Caki2 (cell line): ENCODE measurements around the gene NCBP2. TPM values are rescaled to one million over a fixed set of nuclear protein-coding genes. Genes with fewer than 3 reads are reported as not detected.
A peak's percentile ranks its signal among the peaks of the same experiment; 100 is the strongest.

Experiments used
- DNase-seq: peaks from one replicate; pipeline ENCODE4 v3.0.0-alpha.2; 2015; ENCODE audit warnings: low read depth
- in situ Hi-C: cut with HindIII; loops from 2 replicates; pipeline ENCODE4 v1.10.0; 2016; ENCODE audit warnings: low sequenced_read_pairs, low pct_unique_long_range_greater_than_20kb, mixed read lengths
- total RNA-seq: library from RNA; depleted of rRNA; stranded (reverse); fragments of >200 nt; shearing (Covaris generic); gene quantifications from 2 replicates; pipeline ENCODE4 v1.2.3, GENCODE V29; 2014; ENCODE audit warnings: low replicate concordance; rRNA removed

The NCBP2 gene
- total RNA-seq: 22.6 and 30.6 TPM in 2 replicates

DNA sequence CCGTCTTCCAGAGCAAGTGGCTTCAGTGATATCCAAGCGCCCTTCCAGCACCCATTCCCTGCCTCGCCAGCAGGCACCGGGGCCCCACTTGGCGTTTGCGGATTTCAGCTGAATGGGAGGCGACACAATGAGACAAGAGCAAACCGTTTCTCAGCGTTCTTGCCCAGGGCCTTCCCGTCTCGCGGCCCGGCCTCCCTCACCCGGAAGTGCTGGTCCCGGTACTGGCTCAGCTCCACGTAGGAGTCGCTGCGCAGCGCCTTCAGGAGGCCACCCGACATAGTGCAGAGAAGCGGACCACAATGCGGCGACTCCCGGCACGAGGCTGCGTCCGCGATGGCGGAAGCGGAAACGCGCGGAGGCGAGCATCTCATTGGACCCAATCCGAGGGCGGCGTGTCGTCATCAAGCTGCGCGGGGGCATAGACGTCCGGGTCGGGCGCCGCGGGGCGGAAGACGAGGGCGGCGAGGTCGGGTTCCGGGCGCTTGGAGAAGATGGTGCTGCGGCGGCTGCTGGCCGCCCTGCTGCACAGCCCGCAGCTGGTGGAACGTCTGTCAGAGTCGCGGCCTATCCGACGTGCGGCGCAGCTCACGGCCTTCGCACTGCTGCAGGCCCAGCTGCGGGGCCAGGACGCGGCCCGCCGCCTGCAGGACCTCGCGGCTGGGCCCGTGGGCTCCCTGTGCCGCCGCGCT, at the start of gene NCBP2:
Gene NCBP2, minus strand, starts transcription at position 303 of the 689 bp plus-strand sequence. Its CDS starts 25 bp downstream, at position 278.
- DNase-seq: peak; percentile 96
- in situ Hi-C loops: no loop called here

DNA sequence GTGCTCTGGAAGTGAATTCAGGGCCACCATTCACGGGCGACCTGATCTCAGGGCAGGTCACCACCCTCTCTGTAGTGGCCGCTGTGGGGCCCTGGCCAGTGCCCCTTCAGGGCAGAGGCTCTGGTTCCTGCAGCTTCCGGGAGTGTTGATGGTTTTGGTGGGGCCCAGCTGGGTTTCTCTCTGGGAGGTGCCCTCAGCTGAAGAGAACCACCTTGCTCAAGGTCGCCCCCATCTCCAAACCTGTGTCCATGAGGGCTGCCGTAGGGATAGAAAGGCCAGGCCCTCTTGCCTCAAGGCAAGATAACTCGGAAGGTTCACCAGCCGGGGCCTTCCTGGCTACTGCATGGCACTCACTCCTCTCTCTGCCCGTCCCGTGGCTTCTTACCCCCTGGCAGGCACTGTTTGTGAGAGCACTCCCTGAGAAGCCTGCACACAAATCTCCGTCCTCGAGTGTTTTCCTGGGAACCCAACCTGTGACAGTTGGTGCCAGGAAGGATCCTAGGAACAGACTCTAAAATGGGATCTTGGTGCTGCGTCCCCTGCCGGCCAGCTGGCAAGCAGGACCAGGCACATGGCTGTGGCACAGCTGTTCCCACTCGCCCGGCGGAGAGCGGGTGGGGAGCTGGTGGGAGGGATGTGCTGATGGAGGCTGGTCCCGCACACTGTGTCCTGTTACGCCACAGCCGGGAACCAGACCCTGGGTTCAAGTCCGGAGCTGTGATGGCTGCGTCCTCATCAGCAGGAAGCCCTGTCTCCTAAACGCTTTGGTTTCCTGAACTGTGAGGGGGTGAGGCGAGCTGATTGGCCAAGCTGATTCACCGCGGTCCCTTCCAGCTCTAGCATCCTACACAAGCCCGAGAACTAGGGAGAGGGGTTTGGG, 49.5 kb upstream of the NCBP2 start:
- DNase-seq: no peak
- in situ Hi-C loops: no loop called here

DNA sequence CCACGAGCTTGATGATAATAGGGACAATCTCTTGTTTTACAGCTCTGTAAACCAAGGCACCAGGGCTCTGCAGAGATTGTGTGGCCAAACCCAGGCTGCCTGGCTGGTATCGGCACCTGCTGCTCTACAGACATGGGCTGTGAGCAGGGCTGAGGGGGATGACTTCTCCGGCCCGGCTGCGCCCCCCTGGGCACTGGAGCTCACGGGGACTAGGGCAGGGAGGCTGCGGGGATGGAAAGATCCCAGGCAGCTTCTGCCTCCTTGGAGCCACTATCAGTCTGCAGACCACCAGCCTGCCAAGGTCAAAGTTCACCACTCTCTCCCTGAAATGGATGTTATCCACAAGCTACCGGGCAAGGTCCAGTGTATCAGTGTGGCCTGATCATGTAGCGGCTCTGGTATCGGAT, 48.3 kb upstream of the NCBP2 start:
- in situ Hi-C loops: no loop called here
- DNase-seq: no peak

DNA sequence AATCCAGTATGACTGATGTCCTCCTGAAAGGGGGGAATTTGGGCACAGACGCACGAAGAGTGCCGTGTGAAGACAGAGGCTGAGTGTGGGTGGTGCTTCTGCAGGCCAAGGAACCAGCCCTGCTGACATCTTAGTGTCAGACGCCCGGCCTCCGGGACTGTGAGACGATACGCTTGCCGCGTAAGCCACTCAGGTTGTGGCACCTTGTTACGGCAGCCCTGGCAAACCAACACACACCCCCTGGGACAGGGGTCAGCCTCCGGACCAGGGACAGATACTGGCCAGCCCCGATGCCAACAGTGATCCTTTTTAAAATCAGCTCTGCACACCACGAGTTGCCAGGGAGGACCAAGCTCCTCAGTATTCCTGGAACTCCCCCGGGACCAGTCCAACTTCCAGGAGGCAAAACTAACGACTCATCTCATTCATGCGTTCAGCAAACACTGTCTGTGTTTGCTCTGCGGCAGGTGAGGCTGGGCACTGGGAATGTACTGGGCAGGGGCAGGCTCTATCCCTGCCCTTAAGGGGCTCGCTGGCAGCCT, 47.5 kb upstream of the NCBP2 start:
- in situ Hi-C loops: no loop called here
- peak; percentile 38 for DNase-seq

DNA sequence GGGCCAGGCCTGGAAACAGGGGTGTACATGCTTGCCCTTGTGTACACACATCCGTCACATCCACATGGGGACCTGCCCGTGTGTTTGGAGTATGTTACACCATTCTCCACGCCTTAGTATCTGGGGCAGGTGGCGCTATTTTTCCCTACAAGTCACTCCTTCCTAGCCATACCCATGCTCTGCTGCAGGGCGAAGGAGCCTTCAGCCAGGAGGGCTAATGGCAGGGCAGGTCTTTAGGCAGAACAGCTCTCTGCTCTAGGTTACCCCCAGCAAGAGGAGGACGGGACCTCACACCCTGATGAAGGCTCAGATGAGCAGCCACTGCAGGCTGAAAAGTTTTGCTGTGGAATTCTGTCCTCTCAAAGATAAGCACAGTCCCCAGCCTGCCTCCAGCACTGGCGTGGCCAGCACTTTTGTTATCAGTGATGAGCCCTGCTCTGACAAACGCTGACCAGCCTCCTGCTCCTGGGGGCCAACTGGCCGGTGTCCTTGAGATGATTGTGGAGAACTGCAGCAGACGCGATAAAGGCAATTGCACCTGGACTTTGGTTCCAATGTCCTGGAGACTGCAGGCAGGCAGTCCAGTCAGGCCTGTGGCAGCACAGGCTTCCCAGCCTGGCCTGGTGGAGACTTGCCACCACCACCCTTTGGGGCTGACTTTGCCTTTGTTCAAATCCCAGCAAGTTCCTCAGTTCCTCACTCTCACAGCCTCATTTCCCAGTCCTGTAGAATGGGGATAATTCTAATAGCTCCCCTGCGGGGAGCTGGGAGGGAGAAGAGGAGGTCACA, 46.1 kb upstream of the NCBP2 start:
- DNase-seq: no peak
- in situ Hi-C loops: no loop called here

DNA sequence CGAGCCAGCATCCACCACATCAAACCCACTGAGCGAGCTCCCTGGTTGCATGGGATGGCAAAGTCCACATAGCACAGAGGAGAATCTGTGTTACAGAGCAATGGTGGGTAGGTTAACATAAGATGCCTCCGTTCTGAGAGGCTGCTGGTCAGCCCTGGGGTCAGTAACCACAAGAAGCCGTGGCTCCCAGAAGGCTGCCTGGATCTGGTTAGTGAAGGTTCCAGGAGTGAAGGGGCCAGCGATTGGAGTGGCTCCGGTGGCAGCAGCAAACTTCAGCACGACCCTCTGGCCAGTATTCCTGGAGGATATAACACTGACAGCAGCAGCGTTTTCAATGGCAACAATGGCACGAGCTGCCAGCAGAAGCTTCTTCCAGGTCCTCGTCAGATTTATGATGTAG, 44.7 kb upstream of the NCBP2 start:
- in situ Hi-C loops: no loop called here

DNA sequence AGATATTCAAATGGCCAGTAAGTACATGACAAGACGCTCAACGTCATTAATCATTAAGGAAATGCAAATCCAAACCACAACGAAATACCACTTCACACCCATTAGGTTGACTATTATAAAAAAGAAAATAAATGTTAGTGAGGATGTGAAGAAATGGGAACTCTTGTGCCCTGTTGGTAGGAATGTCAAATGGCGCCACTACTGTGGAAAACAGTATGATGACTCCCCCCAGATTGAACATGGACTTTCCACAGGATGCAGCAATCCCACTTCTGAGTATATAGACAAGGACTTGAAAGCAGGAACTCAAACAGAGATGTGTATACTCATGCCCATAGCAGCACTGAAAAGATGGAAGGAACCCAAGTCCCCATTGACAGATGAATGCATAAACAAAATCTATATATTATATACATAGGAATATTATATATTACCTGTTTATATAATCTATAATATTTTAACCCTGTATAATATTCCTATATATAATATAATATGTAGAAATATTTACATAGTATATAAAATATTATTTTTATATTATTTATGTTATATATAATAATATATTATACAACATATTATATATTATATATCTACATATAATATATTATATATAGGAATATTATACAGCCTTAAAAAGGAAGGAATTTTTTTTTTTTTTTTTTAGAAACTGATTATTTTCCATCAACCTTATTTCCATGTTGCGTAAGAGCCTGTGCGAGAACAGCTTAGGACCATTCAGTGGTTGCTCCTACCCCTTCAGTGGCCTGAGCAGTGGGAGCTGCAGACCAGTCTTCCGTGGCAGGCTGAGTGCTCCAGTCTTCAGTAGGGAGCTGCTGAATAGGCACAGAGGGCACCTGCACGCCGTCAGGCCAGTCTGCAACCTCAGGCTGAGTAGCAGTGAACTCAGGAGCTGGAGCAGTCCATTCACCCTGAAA, 43.9 kb upstream of the NCBP2 start:
- in situ Hi-C loops: no loop called here
- DNase-seq: no peak

More for the DNA sequence above, 44.7 kb upstream of the NCBP2 start:
- DNase-seq: no peak

DNA sequence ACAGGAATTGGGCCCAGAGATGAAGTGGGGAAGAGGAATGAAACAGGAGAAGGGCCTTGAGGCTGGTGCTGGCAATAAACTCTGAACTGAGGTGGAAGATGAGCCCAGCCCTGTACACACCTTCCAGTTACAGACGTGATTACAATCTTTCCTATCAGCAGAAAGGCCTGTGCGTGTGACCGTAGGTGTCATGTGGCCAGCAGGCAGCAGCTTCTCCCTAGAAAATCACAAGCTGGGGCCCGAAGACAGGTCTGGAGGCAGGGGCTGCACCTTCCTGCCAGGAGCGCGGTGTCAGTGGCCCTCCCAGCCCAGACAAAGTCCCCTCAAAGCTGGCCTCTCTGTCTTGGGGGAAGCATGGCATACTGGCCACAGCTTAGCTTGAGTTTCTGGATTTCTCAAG, 43.0 kb upstream of the NCBP2 start:
- in situ Hi-C loops: no loop called here
- DNase-seq: no peak

DNA sequence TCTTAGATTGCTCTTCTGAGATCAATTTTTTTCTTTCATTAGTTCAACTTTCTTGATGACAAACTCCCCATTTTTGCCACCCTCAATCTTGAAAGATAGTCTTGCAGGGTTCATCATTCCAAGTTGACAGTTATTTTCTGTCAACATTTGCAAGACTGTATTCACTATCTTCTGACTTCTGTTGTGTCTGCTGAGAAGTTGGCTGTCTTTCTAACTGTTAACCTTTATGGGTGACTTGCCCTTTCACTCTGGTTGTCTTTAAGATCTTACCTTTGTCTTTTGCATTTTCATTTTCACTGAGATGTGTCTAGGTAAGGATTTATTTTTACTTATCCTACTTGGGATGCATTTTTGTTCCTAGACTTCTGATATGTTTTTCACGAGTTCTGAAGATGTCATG, 40.9 kb upstream of the NCBP2 start:
- in situ Hi-C loops: no loop called here
- DNase-seq: no peak

DNA sequence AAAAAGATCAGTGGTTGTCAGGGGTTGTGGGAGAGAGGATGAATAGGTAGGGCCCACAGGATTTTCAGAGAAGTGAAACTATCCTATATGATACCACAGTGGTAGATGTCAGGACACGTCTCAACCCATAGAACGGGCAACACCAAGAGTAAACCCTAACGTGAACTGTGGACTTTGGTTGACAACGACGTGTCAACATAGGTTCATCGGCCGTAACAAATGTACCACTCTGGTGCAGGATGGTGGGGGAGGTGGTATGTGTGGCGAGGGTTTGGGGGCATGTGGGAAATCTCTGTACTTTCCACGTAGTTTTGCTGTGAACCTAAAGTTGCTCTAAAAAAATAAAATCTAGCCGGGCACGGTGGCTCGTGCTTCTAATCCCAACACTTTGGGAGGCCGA, 39.3 kb upstream of the NCBP2 start:
- DNase-seq: no peak
- in situ Hi-C loops: no loop called here

DNA sequence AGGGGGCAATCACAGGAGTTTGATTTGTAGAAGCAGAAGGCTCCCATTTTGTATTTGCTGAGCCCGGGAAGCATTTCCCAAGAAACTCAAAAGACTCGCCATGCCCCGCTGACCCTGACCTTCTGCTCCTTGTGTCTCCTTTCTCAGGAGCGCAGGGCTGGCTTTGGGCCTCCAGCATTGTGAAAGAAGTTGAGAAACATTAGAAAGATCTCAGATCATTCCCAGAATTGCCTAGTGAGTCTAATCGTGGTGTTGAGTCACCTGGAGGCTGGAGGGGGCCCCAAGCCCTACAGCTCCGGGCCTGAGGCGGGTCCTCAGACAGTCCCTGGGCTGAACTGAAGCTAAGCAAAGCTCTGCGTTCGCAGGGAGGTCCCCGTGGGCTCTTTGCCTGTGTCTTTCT, 37.2 kb upstream of the NCBP2 start:
- DNase-seq: no peak
- in situ Hi-C loops: no loop called here

DNA sequence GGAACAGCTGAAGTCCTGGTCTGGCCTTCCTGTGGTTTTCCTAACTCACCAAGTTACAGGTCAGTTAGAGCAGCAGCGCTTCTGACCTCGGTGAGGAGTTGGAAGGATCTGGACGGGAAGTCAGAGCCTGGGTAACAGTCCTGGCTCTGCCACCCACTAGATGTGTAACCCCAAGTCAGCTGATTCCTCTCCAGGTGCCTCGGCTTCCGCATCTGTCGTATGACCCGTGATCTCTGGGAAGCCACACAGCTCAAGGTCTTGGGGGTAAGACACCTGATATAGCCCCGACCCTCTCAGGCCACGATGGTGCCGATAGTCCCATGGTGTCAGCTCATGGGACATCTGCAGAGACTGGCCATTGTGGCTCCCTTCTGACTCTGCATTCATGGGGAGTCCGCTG, 34.6 kb upstream of the NCBP2 start:
- in situ Hi-C loops: no loop called here
- no peak for DNase-seq

DNA sequence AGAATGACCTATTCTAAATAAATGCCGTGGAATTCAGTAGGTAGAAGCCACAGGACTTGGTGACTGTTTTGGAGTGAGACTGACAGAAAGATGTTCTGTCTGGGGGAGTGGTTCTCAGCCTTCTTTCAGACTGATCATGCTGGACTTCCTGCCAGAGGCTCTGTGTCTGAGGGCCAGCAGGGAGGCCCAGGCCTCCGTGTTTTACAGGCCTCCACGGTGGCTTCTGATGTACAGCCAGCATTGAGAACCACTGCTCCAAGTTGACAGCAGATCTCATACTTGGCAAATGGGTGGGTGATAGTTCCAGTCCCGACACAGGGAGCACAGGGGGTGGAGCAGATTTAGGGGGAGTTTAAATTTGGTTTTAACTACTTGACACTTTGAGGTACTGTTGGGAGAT, 33.0 kb upstream of the NCBP2 start:
- no peak for DNase-seq
- in situ Hi-C loops: no loop called here

DNA sequence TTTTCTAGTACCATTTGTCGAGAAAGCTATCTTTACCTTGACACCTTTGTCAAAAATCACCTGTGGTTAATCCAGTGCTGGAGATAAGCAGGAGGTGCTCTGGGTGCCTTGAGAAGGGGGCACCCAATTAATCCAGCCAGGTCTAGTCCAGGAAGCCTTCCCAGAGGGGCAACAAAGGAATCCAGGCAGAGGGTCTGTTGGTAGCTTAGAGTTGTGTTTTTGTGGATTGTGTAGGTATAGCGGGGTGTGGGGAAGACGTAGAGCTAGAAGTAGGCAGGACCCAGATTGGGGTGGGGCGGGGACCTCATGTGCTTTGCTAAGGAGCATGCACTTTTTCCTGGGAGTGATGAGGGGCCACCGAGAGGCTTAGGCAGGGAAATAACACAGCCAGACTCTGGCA, 32.3 kb upstream of the NCBP2 start:
- in situ Hi-C loops: no loop called here
- no peak for DNase-seq

DNA sequence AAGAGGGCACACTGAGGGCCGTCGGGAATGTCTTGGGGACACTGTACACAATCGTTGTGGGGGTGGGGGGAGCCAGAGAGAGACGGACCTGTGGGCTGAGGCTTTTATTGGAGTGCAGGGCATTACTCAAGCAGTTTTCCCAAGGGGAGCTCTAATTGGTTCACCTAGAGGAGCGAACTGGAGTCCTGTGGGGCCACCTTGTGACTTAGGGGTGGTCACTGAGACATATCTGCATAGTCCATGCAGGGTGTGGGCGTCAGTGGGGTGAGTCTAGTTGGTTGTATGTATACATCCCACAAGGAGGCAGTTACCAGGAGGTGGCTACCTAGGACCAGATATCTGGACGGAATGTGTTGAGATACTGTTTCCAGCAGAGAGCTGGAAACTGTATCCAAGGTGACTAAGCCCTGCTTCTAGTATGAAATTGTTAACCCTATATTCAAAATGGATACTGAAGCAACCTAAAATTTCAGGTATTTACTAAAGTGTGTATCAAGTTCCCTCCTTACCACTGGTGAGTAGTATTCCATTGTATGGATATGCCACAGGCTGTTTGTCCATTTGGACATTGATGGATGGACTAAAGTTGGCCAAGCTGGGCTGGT, 28.9 kb upstream of the NCBP2 start:
- in situ Hi-C loops: no loop called here
- no peak for DNase-seq

DNA sequence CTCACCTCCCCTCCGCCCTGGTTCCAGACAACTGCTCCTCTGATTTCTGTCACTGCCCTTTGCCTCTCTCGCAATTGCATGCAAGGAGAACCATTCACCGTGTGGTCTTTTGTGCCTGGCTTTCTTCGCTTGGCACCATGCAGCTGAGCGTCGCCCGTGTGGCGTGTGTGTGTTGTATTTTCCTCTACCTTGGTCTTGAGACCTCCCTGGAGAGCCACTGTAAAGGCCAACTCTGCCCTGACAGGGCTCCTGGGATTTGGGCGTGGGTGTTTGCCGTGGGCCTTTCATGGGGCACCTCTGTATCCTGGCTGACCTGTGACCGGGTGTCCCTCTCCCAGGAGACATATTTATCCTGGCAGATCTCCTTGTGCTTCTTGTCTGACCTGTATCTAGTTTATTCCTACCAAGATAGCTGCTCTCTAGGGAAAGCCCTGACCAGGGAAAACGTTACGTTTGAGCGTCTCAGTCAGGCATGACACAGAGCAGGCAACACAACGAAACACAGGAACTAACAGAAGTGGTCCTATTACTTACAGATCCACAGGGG, 28.3 kb upstream of the NCBP2 start:
- in situ Hi-C loops: no loop called here
- no peak for DNase-seq
